T follicular helper cell (primary cell): ENCODE results near the gene CD58.

Source experiments
- DNase-seq: peaks from one replicate; pipeline ENCODE4 v3.0.0-alpha.2; 2020; ENCODE audit warnings: low read depth

Gene CD58

DNA sequence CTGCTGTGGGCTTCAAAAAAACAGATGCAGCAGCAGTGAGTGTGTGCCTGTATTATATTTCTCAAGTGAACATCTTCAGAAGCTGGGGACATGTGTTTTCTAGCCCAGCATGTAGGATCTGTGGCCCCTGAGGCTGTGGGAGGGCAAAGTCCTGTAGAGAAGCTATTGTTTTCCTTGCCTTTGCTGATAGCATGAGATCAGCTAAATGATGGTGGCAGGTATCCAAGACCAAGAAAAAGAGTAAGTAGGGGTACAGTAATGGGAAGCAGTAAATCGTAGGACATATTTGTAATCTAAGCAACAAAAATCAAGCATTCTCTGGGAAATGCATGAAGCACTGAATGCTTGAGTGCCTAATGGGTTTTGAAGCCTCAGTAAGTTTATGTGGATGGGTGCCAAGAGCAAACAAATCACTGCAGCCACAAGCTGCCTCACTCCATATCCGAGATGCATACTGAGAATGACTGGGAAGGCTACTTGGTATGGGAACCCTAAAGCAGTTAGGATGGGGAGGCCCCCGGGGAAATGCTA lies 98.3 kb downstream of the CD58 start:
- no peak for DNase-seq

DNA sequence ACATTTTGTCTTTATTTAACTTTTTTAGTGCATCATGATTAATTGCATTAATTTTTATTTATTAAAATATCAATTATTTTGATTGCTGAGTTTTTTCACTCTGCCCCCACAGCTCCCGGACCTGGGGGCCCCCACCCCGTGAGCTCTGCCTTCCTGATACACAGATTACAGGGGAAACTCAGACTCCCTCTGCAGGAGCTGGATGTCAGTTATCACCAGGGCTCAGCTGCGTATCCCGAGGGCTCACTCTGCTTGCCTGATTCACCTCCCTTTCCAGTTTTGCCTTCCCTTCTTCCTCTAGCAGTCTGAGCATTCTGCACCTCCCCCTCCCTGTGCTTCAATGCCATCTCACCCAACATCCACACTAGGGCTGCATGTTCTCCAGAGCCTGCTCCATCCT lies 99.6 kb downstream of the CD58 start:
- no peak for DNase-seq

GRCh38 chr1:116470671-116471070 lies 100.2 kb downstream of the CD58 start:
- no peak for DNase-seq

- DNase-seq, result no peak
Measured at GRCh38 chr1:116466810-116467557, 103.8 kb downstream of the CD58 start.

GRCh38 chr1:116465845-116466685 lies 104.8 kb downstream of the CD58 start:
- DNase-seq, result no peak

GRCh38 chr1:116465477-116465844 lies 105.4 kb downstream of the CD58 start:
- DNase-seq, result no peak
